Measurements from ENCODE around the gene EIF6. TPM values are rescaled to one million over a fixed set of nuclear protein-coding genes. Genes with fewer than 3 reads are reported as not detected.
A peak's percentile ranks its signal among the peaks of the same experiment; 100 is the strongest.

The EIF6 gene
- total RNA-seq, 1 donor, result 120 TPM

GRCh38 chr20:35271904-35272303, 12.7 kb downstream of the EIF6 start:
- H3K4me3 ChIP-seq (ENCODE audit: low read depth, low read length), result no peak overlapping the region
- no peak for TF ChIP-seq CTCF (IDR thresholded peaks at IDR 0.05; ENCODE audit: insufficient read depth, low read length)
- peak; percentile 33 for DNase-seq (ENCODE audit: low read depth)

DNA sequence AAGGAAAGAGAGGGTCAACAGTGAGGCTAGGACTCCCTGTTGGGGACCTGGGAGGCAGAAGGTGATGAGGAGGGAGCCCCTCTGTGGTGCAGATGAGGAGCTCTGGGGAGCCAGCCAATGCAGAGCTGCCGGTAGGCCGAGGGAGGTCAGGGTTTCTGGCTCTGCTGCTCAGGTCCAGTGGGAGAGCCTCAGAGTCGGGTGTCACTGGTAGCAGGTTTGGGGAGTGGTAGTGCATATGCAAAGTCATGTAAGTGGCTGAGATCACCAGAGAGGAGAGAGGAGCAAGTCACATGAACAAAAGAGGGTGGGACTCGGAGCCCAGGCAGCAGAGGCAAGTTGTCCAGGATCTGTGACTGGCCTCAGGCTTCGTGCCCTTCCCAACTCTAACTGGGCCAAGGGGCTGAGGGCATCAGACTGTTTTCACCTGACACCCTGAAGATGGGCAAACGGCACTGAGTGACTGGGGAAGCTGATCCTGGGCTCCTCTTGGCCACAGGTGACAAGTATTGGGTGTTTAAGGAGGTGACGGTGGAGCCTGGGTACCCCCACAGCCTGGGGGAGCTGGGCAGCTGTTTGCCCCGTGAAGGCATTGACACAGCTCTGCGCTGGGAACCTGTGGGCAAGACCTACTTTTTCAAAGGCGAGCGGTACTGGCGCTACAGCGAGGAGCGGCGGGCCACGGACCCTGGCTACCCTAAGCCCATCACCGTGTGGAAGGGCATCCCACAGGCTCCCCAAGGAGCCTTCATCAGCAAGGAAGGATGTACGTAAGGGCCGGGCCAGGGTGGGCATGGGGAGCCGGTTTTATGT, 13.3 kb downstream of the EIF6 start:
- TF ChIP-seq CTCF (IDR thresholded peaks at IDR 0.05; ENCODE audit: insufficient read depth, low read length), result no peak
- DNase-seq (ENCODE audit: low read depth), result no peak
- H3K4me3 ChIP-seq (ENCODE audit: low read depth, low read length), result no peak overlapping the region

DNA sequence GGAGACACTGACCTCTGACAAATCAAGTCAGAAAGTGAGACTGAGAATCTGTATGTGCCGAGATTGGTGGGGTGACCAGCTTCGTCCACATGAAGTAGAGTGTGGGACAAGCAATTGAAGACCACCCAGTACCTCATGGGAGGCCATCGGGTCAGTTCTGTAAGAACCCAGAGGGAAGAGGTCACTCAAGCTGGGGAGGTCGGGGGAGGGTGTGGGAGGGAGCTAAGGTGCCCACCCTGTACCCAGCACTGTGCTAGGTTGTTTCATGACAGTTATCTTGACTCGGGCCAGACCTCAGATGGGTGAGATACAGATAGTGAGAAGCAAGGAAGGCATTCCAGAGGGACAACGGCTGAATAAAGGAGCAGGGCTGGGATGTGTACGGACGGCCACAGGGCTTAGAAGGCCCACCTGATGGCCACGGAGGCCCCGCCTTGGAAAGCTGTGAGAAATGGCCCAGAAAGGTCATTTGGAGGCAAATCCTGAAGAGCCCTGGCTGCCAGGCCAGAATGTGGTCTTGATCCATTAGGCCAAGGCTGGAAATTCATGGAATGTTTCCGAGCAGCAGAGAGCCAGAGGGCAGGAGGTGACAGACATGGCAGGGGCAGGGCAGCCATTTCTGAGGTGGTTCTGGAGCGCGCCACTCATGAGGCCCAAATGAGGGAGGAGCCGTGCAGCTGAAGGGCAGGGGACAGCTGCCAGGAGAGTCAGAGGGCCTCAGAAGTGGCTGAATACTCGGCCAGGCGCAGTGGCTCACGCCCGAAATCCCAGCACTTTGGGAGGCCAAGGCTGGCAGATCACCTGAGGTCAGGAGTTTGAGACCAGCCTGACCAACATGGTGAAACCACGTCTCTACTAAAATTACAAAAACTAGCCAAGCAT, 14.3 kb downstream of the EIF6 start:
- TF ChIP-seq CTCF (IDR thresholded peaks at IDR 0.05; ENCODE audit: insufficient read depth, low read length), result no peak
- DNase-seq (ENCODE audit: low read depth), result no peak
- no peak overlapping the region for H3K4me3 ChIP-seq (ENCODE audit: low read depth, low read length)

- peak; percentile 64 for DNase-seq (ENCODE audit: low read depth)
- H3K4me3 ChIP-seq (ENCODE audit: low read depth, low read length), result no peak overlapping the region
- TF ChIP-seq CTCF (IDR thresholded peaks at IDR 0.05; ENCODE audit: insufficient read depth, low read length), result peak; percentile 84
Measured at GRCh38 chr20:35269055-35269781, 15.4 kb downstream of the EIF6 start.

DNA sequence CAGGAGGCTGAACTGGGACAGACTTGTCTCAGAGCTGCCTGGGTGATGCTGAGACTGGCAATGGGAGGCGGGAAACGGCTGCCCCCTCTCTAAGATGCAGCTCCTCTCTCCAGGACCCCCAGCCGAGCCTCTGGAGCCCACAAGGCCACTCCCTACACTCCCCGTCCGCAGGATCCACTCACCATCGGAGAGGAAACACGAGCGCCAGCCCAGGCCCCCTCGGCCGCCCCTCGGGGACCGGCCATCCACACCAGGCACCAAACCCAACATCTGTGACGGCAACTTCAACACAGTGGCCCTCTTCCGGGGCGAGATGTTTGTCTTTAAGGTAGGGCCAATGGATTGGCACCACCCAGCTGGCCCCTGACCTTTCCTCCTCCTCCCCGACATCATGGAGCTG, 17.5 kb downstream of the EIF6 start:
- DNase-seq (ENCODE audit: low read depth), result no peak
- no peak for TF ChIP-seq CTCF (IDR thresholded peaks at IDR 0.05; ENCODE audit: insufficient read depth, low read length)
- H3K4me3 ChIP-seq (ENCODE audit: low read depth, low read length), result no peak overlapping the region

GRCh38 chr20:35264755-35265154, 19.8 kb downstream of the EIF6 start:
- no peak for DNase-seq (ENCODE audit: low read depth)
- TF ChIP-seq CTCF (IDR thresholded peaks at IDR 0.05; ENCODE audit: insufficient read depth, low read length), result no peak

More at GRCh38 chr20:35264755-35265154, 19.8 kb downstream of the EIF6 start:
- no peak overlapping the region for H3K4me3 ChIP-seq (ENCODE audit: low read depth, low read length)

All from fibroblast of the aortic adventitia (primary cell).